Tibial nerve (tissue), 4 donors: ENCODE data around the gene EFNA4.

Experiments
- EP300 ChIP-seq, 2 donors: sonication (generic); formaldehyde crosslinking; IDR thresholded peaks; one replicate each; pipeline ENCODE4 v1.6.1; 2017; ENCODE audit warnings: antibody characterized with exemption in 2 of 2, mild to moderate bottlenecking in 1 of 2
- POLR2A ChIP-seq, 2 donors: fragments of 450-650 bp; IDR thresholded peaks; one replicate each; pipeline ENCODE4 v1.6.1; 2017; ENCODE audit warnings: antibody characterized with exemption in 2 of 2, mild to moderate bottlenecking in 2 of 2, moderate library complexity in 2 of 2
- TF ChIP-seq, protein P1 (sequence below), 5 experiments: fragments of 200-600 bp in 3 of 5; fragments of 450-650 bp in 2 of 5; sonication (generic) in 3 of 5; IDR thresholded peaks; one replicate each; pipeline ENCODE4 v1.5.1; 2016 to 2019; ENCODE audit warnings: antibody characterized with exemption in 5 of 5, mild to moderate bottlenecking in 3 of 5, moderate library complexity in 2 of 5

DNA sequence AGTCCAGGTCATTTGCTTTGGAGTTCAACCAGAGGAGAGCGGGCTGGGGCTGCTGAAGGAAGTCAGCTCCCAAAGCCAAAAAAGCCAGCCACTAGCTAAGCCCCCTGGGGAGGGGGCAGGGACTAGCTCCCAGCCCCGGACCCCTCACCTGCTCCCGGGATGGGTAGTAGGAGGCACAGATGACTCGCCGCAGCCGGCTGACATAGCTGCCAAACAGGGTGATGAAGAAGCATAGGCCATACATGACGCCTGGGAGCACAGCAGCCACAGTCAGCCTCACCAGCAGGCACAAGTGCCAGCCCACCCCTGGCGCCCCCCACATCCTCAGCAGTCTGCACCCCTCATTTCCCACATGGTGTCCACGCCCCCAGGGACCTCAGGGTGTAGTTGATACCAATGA is 37.4 kb upstream of the EFNA4 start:
- TF ChIP-seq, protein P1, sequence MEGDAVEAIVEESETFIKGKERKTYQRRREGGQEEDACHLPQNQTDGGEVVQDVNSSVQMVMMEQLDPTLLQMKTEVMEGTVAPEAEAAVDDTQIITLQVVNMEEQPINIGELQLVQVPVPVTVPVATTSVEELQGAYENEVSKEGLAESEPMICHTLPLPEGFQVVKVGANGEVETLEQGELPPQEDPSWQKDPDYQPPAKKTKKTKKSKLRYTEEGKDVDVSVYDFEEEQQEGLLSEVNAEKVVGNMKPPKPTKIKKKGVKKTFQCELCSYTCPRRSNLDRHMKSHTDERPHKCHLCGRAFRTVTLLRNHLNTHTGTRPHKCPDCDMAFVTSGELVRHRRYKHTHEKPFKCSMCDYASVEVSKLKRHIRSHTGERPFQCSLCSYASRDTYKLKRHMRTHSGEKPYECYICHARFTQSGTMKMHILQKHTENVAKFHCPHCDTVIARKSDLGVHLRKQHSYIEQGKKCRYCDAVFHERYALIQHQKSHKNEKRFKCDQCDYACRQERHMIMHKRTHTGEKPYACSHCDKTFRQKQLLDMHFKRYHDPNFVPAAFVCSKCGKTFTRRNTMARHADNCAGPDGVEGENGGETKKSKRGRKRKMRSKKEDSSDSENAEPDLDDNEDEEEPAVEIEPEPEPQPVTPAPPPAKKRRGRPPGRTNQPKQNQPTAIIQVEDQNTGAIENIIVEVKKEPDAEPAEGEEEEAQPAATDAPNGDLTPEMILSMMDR (IDR thresholded peaks at IDR 0.05): no peak
- TF ChIP-seq POLR2A (IDR thresholded peaks at IDR 0.05) (no peak), EP300 (IDR thresholded peaks at IDR 0.05) (no peak)
